GM18498 (cell line): ENCODE results near the gene ADH5.
A peak's percentile ranks its signal among the peaks of the same experiment; 100 is the strongest.
"Not testable (repeated sequence)": the region's sequence is repeated elsewhere in the genome, so short reads cannot be mapped to it uniquely, and the experiment has no call there.

Source experiments
- ATAC-seq: cut with Tn5 transposase; IDR thresholded peaks from one replicate; pipeline ENCODE4 v1.9.1; 2021; ENCODE audit warnings: mild to moderate bottlenecking, moderate library complexity; ENCODE audit not compliant: unreplicated experiment

The ADH5 gene

DNA sequence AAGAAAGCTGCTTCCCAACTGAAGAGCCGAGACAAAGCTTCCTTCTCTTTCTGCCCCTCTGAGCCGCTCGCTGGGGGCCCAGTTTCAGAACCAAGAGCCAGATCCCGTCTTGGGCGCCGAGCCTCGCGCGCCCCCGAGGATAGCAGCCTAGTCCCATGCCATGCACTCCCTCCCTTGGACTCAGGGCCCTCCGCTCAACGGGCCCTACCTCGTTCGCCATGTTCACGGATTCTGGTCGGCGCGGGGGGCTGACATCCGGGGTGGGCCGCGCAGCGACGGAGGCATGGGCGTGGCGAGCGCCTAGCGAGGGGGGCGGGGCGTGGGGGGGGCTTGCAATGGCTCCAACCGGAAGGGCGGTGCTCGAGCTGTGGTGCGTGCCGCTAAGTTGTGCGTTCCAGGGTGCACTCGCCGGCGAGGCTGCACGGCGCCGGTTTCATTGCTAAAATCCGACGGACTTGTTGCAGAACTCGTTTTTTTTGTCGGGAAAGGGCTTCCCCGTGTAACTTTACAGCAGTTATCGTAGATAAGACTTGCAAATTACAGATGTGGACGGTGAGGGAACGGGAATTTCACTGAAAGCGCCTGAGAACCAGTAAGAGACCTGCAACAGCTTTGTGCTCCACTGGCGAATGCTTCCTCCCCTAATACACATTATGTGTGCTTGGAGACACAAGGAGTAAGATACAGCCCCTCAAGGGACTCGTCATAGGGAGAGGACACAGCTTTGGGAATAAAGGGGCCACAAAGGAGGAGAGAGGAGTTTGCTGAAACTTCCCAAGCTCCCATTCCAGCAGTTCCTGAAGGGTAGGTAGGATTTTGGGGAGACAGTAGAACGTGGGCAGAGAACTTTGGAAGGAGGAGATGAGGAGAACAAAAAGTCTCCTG is at the start of gene ADH5:
Gene ADH5, minus strand, starts transcription at position 308 of the 885 bp plus-strand sequence. Its CDS starts 88 bp downstream, at position 220.
- peak; percentile 92 for ATAC-seq

DNA sequence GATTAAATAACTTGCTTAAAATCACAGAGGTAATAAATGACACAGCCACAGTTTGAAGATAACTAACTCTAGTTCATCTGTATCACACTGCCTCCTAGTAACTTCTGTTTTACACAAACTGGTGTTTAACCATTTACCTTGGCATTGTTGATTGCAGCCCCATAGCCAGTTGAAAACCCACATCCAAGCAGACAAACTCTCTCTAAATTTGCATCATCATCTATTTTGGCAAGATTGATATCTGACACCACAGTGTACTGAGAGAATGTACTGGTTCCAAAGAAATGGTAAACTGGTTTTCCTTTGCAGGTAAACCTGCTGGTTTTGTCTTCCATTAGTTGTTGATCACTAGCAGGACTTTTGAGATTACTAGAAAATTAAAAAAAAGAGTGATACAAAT is 47.7 kb upstream of the ADH5 start:
- no peak for ATAC-seq

DNA sequence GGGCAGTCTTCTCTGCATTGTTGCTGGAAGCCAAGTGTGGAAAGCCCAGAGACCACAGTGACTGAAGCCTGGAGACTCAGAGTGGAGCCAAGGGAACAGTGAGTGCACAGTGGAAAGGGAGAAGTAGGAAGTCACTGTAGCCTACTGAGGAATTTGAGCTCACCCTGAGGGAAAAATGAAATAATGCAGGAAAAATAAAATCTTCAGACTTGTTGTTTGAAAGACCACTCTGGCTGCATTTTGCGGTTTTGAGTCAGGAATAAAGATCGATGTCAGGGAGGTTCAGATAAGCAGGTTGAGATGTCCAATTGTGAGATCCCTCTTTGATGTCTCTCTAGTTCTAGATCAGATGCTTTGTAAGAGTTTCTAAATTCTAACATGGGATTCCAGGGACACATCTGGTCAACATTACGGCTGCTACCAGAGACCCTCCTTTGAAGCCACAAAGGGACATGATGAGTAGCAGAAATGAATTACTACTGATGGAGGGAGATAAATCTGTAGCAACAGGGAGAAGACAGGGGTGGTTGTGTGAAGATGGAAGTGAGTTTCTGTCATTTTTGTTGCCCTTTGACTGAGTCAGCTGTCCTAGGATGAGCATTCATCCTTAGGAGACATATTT is 47.1 kb upstream of the ADH5 start:
- ATAC-seq = no peak

DNA sequence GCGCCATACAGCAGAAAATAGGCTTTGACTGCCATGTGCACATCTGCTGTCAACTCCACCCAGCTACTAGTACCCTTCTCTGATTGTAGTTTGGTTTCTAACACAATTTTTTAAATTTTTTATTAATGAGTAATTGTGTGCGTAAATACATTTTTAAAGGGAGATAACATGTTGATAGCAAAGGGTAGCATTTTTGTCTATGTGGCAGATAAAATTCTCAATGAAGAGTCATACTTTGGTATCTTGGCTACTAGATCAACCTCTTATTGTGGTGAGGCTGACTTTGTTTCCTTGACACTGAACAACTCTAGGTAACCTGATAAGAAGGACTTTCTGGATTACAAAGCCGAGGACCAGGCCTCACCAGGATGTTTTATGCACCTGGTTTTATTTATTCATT is 46.0 kb upstream of the ADH5 start:
- no peak for ATAC-seq

DNA sequence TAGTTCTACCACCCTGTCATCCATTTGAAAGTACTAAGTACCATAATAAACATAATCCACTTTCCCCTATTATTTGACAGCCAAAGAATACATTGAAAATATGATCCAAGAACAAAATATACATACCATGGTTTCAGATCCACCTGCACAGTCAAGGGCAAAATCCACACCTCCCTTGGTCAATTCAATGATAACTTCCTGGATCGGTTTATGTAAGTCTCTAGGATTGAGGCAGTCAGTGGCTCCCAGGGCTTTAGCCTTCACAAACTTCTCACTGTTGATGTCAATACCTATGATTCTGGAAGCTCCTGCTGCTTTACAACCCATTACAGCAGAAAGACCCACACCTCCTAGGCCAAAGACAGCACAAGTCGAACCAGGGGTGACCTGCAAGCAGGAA is 42.8 kb upstream of the ADH5 start:
- no peak for ATAC-seq

DNA sequence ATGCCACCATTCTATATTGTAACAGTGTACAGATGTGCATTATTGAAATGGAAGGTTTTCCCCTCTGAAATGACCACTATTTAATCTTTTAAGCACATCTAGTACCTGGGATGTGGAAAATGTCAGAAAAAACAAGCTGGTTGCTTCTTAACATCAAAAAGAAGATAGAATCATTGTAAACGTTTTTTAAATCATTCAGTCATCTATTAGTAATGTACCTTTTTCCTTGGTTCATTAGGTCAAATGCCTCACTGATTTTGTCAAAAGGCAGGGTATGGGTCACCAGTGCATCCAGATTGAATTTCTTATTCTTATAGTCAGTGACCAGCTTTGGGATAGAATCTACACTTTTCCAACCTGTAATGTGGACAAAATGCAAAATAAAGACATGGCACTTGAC is 37.8 kb upstream of the ADH5 start:
- ATAC-seq = no peak

DNA sequence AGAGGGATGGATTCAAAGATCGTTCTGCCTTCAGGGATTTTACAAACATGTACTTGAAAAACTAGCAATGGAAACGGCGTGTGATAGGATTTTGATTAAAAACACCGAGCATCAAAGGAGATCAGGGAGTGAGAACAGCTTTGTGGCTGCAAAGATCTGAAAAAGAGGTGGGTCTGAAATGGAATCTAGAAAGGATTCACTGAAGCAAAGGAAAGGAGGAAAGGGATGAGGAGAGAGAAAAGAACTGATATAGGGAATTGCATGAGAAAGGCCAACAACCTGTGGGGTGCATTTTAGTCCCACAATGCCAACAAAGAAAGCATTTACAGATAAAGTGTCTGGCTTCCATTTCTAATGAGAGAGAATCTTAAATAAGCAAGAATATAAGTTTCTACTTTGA is 32.4 kb upstream of the ADH5 start:
- no peak for ATAC-seq

DNA sequence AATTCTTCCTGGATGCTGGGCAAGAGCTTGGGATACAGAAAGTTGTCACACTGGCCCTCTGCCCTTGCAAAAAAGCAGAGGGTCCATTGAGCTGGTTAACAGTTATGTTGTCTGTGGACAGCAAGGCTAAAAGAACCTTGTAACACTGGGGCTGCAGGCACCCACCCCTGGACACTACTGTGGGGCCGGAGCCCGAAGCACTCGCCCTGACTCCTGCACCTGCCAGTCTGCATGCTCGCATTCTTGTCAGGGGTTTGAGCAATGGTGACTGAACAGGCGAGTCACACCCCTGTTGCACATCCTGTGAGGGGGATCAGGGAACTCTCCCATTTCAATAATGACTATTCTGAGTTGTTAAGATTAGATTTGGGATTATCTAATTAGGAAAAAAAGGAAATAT is 31.9 kb upstream of the ADH5 start:
- no peak for ATAC-seq

DNA sequence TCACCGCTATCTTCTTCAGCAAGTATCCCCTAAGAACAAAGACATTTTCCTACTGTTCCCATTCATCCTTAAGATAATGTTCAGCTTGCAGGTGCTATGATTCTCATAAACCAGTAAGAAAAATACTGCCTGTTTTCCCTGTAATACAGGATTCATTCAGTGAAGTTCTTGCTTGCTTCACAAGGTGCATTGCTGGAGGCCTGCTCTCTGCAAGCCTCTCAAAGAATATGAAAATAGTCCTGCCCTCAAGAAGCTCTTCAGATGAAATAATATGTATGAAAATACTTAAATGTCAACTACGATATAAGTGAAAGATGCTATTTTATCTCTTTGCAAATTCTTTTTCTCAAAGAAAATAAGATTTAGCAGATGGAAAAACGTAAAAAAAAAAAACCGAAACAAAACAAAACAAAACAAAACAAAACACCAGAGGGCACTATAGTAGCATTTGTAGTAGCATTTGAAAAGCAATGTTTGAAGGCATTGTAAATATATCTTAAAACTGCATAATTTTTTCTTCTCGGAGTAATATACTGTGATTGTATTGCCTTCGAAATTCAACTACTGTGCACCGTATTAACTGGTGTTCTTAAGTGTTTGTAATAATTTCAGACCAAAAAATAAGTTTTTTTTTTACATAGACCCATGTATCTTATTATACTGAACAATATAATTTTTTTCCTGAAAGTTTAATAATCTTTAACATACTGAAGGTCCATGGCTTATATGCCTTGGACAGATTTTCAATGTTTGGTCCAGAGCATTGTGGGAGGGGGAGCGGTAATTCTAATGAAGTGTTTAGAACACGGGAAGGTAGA is 29.5 kb upstream of the ADH5 start:
- ATAC-seq = no peak

DNA sequence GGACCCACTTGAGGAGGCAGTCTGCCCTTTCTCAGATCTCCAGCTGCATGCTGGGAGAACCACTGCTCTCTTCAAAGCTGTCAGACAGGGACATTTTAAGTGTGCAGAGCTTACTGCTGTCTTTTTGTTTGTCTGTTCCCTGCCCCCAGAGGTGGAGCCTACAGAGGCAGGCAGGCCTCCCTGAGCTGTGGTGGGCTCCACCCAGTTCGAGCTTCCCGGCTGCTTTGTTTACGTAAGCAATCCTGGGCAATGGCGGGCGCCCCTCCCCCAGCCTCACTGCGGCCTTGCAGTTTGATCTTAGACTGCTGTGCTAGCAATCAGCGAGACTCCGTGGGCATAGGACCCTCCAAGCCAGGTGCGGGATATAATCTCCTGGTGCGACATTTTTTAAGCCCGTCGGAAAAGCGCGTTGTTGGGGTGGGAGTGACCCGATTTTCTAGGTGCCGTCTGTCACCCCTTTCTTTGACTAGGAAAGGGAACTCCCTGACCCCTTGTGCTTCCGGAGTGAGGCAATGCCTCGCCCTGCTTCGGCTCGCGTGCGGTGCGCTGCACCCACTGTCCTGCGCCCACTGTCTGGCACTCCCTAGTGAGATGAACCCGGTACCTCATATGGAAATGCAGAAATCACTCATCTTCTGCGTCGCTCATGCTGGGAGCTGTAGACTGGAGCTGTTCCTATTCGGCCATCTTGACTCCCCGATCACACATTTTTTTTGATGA is 28.7 kb upstream of the ADH5 start:
- ATAC-seq = not testable (repeated sequence)

DNA sequence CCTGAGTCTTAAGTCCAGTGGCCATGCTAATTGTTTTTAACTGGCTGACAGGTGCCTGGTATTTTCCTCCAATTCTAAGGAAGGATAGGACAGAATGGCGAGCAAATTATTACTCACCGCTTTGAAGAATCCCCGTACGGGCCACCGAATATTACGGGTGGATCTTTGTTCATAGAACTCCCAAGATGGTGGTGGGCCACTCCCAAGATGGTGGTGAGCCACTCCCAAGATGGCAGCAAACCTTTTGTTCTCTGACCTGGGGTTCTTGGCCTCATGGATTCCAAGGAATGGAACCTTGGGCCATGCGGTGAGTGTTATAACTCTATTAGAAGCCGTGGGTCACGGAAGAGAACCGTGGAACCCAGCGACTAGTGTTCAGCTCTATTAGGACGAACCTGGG is 20.7 kb upstream of the ADH5 start:
- ATAC-seq = not testable (repeated sequence)

DNA sequence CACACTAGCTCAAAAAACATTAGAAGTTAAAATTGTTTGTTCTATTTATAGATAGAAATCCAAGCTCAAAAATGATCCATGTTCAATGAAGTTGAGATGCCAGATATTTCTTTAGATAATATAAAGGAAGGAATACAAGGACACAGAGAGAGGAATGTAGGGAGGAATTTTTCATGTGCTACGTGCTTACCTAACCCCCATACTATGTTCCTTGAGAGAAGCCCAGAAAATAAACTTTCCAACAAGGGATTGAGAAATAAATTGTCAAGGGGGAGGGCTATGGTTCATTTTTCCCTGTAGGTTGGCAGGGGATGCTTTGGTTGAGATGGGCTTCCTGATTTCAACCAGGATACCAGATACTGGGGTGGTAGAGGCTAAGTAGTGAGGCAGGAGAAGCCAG is 15.6 kb upstream of the ADH5 start:
- ATAC-seq = no peak

DNA sequence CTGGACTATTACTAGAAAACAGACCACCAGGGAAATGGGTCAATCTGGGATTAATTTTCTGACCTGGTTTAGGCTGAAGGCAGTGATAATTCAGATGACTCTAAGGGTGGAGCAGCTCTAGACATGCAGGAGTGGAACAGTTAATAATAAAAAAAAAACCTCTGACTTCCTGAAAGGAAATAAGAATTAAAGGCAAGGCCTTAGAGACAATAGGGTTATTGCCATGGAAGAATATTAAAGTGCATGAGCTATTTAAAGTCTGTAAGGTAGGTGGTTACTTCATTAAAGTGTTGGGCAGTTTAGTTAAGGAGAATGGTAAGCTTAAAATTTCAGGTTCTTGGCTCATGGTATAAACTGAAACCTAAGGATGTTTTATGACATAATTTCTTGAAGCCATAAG is 14.6 kb upstream of the ADH5 start:
- ATAC-seq = no peak

DNA sequence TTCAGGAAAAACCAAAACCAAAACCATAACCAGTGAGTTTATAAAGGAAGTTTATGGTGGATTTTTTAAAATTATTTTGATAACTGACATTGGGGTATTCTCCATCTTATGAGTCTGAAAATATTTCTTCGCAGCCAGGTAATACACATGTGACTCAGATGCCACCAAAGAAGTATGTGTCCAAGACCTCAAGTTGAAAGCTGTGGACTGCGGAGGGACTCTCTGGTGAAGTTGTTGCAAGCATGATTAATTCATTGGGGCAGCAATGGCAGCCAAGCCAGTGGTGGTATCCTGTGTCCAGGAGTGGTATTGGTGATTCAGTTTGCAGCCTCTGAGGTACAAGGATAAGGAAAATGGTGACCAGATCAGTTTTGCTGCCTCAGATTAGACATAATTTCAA is 14.0 kb upstream of the ADH5 start:
- ATAC-seq = no peak

DNA sequence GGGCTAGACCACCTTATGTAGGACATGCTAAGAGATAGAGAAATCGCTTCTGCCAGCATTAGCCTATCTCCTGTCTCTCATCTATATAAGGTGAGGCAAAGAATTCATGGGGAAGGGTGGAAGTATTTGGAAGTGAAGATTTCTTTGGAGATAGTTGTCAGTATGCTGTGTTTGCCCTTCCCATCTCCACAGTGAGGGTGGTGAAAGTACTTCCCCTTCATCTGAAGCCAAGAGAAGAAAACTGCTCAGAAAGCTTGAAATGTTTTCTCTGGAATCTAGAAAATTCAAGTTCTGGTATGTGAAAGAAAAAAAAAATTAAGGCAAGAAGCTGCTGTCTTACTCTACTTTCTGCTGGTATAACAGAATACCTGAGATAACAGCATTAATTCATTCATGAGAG is 12.3 kb upstream of the ADH5 start:
- ATAC-seq = no peak

DNA sequence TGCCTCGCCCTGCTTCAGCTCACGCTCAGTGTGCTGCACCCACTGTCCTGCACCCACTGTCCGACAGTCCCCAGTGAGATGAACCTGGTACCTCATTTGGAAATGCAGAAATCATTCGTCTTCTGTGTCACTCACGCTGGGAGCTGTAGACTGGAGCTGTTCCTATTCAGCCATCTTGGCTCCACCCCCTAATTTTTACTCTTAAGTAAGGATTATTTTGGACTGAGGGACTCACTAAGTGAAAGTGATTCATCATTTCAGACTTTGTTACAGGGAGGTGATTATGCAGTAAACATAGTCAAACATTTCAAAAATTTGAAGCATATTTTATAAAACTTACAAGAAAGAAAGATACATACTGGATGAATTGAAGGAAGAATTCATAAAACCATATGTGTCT is 11.2 kb upstream of the ADH5 start:
- ATAC-seq = not testable (repeated sequence)

DNA sequence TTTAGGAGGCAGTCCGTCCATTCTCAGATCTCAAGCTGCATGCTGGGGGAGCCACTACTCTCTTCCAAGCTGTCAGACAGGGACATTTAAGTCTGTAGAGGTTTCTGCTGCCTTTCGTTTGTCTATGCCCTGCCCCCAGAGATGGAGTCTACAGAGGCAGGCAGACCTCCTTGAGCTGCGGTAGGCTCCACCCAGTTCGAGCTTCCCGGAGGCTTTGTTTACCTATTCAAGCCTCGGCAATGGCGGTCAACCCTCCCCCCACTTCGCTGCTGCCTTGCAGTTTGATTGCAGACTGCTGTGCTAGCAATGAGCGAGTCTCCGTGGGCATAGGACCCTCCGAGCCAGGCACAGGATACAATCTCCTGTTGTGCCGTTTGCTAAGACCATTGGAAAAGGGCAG is 10.7 kb upstream of the ADH5 start:
- no peak for ATAC-seq

DNA sequence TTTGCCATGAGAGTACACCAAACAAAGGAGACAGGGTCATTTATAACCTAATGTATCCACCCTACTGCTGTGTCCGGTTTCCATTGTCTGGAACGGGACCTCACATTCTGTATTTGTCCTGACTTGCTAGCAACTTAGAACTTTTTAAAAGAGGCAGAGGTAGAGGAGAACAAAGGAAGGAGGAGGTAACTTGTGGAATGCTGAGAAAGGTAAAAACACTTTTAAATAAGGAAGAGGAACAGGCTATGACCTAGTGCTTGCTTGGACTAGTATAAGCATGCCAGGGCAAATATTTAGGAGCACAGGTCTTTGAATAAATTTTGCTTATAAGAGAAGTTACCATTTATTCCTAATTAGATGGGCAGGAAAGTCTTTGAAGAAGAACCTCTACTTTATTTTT is 3.3 kb upstream of the ADH5 start:
- ATAC-seq = not testable (repeated sequence)

DNA sequence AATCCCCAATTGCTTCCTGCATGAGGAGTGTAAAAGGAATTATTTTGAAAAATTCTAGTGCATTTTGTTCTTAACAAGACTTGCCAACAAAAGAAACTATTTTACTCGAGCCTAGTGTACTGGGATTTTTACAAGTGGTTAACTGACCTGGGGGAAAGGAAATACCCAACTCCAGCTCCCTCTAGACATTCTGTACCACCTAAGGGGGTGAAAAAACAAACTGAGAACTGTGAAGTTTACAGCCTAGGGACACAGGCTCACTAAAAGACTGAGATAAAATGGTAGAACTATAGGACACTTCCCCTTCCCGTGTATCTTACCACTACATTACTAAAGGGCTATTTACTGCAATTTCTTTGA is 2.6 kb upstream of the ADH5 start:
- ATAC-seq = no peak

DNA sequence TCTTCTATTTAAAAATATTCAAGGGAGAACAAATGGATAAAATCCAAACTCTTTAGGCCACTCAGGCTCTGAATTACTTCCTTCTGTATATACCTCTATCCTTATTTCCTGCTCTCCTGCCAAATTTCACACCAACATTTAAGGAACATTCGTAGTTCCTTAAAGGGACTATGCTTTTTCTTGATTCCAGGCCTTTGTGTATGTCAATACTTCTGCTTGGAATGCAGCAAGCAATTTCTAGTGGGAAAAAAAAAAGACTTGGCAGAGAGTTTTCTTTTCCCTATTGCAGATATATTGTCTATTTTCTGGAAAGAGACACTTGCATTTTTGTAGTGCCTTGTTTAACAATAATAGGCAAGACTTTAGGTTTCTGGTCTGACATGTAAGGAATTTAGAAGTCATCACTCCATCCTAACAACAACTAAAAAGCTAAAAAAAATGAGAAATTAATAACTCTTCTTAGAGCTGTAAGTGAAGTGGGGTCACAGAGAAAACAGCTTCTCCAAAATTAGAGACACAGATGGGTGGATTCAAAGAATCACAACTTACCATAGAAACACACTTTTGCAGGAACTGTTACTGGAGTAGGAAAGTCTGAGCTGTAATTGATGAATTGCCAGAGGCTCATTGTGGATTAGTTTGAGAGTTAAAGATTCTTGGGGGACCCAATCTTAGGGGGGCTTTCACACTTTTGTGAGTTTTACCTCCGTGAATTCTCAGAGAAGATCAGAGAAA is 2.1 kb upstream of the ADH5 start:
- no peak for ATAC-seq
